Left ventricle myocardium inferior (tissue), 1 donor: Measurements from ENCODE around the gene PRMT1. TPM values are rescaled to one million over a fixed set of nuclear protein-coding genes. Genes with fewer than 3 reads are reported as not detected.

ENCODE experiments used
- DNase-seq: peaks from one replicate; pipeline ENCODE4 v3.0.0-alpha.2; 2020
- H3K27ac ChIP-seq: fragments of 200-600 bp; replicated peaks from 2 replicates; pipeline ENCODE4 v1.8.0; 2021
- H3K27me3 ChIP-seq: fragments of 200-600 bp; 2 replicates; pipeline ENCODE4 v1.8.0; 2021; ENCODE audit warnings: low read depth
- H3K36me3 ChIP-seq: fragments of 200-600 bp; 2 replicates; pipeline ENCODE4 v1.8.0; 2021
- H3K4me1 ChIP-seq: fragments of 200-600 bp; 2 replicates; pipeline ENCODE4 v1.8.0; 2021
- H3K4me3 ChIP-seq: fragments of 200-600 bp; 2 replicates; pipeline ENCODE4 v1.8.0; 2021; ENCODE audit warnings: mild to moderate bottlenecking, moderate library complexity
- H3K9me3 ChIP-seq: fragments of 200-600 bp; replicated peaks from 2 replicates; pipeline ENCODE4 v1.8.0; 2021
- intact Hi-C: fragments of 100-400 bp; cut with micrococcal nuclease; formaldehyde crosslinking; loops from one replicate; pipeline ENCODE4 v1.11.0; 2022
- total RNA-seq: library from RNA; stranded (reverse); fragmentation: NEBNext Ultra II Directional; extraction: Animal tissue kit (Norgen Biotek cat#: 25700); gene quantifications from one replicate; pipeline ENCODE4 v1.2.1, GENCODE V29; 2021
- TF ChIP-seq, protein P1 (sequence below): fragments of 200-600 bp; IDR thresholded peaks from 2 replicates; pipeline ENCODE4 v1.8.0; 2021; ENCODE audit warnings: antibody characterized with exemption, mild to moderate bottlenecking, borderline replicate concordance
- donor health status: DM: no; HTN: yes; CAD: no; lungs with severe emphysema.

PRMT1 gene
- total RNA-seq, 1 donor from 2014 or later, result 112 TPM

DNA sequence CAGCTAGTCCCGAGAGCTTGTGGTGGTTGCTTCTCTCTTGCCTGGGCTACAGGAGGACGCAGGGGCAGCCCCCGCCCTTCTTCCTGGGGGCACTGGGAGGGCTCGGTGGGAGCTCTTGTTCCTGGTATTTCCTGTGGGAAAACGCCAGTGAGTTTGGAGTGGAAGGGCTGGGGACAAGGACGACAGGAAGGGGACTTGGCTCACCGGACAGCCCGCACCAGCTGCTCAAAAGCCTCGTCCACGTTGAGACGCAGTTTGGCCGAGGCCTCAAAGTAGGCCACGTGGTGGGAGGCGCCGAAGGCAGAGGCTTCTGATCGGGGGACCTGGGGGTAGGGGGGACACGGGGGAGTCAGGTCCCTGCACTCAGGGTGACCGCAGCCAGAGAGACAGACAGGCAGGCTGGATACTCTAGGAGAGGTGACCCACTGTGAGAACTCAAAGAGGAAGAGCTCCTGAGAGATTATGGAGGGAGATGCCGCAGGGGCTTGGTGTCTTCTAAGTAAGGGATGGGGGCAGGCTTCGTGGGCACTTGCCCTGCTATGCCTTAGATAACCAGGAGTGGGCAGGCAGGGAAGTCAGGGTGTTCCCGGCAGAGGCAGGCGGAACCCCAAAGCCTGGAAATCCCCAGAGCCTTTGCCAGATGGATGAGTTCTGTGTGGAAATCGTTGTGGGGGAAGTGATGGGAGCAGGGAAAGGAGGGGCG is 41.4 kb upstream of the PRMT1 start:
- H3K4me3 ChIP-seq, result no peak overlapping the region
- H3K36me3 ChIP-seq, result peaks cover 23% of the 10 kb centered on the region
- H3K9me3 ChIP-seq, result no peaks in the 10 kb centered on the region
- TF ChIP-seq, protein P1, sequence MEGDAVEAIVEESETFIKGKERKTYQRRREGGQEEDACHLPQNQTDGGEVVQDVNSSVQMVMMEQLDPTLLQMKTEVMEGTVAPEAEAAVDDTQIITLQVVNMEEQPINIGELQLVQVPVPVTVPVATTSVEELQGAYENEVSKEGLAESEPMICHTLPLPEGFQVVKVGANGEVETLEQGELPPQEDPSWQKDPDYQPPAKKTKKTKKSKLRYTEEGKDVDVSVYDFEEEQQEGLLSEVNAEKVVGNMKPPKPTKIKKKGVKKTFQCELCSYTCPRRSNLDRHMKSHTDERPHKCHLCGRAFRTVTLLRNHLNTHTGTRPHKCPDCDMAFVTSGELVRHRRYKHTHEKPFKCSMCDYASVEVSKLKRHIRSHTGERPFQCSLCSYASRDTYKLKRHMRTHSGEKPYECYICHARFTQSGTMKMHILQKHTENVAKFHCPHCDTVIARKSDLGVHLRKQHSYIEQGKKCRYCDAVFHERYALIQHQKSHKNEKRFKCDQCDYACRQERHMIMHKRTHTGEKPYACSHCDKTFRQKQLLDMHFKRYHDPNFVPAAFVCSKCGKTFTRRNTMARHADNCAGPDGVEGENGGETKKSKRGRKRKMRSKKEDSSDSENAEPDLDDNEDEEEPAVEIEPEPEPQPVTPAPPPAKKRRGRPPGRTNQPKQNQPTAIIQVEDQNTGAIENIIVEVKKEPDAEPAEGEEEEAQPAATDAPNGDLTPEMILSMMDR, result no peak
- peaks cover 73% of the 10 kb centered on the region for H3K4me1 ChIP-seq
- intact Hi-C loops, result no loop called here
- peak overlapping the region; percentile 65 for H3K27ac ChIP-seq
- no peaks in the 10 kb centered on the region for H3K27me3 ChIP-seq
- no peak for DNase-seq

DNA sequence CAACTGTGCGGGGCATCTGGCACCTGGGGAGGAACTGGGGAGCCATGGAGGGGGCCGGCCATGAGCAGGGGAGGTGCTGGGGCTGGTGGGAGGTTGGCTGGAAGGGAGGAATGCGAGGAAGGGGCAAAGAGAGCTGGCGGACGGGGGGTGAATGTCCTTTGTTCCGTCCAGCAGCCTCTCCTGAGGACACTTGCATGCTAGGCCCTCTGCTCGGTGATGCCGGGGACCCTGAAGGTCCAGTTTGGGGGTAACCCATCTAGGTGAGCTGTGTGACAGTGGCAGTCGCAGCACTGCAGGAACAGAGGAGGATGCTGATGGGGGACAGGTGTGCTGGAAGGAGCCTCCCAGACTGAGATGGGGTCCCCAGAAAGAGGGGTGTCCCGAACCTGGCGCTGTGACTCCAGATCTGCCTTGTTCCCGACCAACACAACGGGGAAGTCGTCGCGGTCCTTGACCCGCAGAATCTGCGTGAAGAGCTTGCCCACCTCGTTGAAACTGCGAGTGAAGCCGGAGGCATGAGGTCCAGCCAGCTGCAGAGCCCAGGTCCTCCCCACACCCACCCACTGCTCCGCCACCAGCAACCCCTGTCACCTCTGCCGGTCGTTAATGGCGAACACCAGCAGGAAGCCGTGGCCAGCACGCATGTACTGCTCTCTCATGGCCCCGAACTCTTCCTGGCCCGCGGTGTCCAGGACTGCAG is 40.7 kb upstream of the PRMT1 start:
- Histone ChIP-seq H3K36me3 (peaks cover 23% of the 10 kb centered on the region), H3K4me3 (no peak overlapping the region), H3K9me3 (no peaks in the 10 kb centered on the region), H3K27ac (peak overlapping the region; percentile 100), H3K4me1 (peaks cover 73% of the 10 kb centered on the region), H3K27me3 (no peaks in the 10 kb centered on the region)
- intact Hi-C loops, result no loop called here
- DNase-seq, result no peak
- TF ChIP-seq, protein P1, result no peak

- Histone ChIP-seq H3K27ac (peak overlapping the region; percentile 100), H3K4me1 (peaks cover 76% of the 10 kb centered on the region), H3K9me3 (no peaks in the 10 kb centered on the region), H3K4me3 (peak overlapping the region; percentile 98), H3K36me3 (peaks cover 23% of the 10 kb centered on the region), H3K27me3 (no peaks in the 10 kb centered on the region)
- DNase-seq, result peak; percentile 92
- intact Hi-C loops, result no loop called here
- TF ChIP-seq, protein P1, result no peak
These were observed 39.0 kb upstream of the PRMT1 start for GRCh38 chr19:49637821-49638738.

GRCh38 chr19:49639401-49640112 is 37.5 kb upstream of the PRMT1 start:
- no peak for DNase-seq
- Histone ChIP-seq H3K36me3 (peaks cover 20% of the 10 kb centered on the region), H3K27me3 (no peaks in the 10 kb centered on the region), H3K9me3 (no peaks in the 10 kb centered on the region), H3K4me1 (peaks cover 86% of the 10 kb centered on the region), H3K27ac (peak overlapping the region; percentile 100), H3K4me3 (peak overlapping the region; percentile 98)
- TF ChIP-seq, protein P1, result no peak
- intact Hi-C loops, result no loop called here
